HT-29 (cell line): ENCODE measurements around the gene PRELID1. TPM values are rescaled to one million over a fixed set of nuclear protein-coding genes. Genes with fewer than 3 reads are reported as not detected.
A peak's percentile ranks its signal among the peaks of the same experiment; 100 is the strongest.
"Not testable (repeated sequence)": the region's sequence is repeated elsewhere in the genome, so short reads cannot be mapped to it uniquely, and the experiment has no call there.

ENCODE experiments used
- DNase-seq: peaks from one replicate; pipeline ENCODE4 v3.0.0-alpha.2; 2015; ENCODE audit warnings: low spot score
- total RNA-seq: library from RNA; depleted of rRNA; stranded (reverse); fragments of >200 nt; shearing (Covaris generic); gene quantifications from 2 replicates; pipeline ENCODE4 v1.2.3, GENCODE V29; 2014

The PRELID1 gene
- total RNA-seq, 1 experiment from 2014 or later, result 556 TPM

DNA sequence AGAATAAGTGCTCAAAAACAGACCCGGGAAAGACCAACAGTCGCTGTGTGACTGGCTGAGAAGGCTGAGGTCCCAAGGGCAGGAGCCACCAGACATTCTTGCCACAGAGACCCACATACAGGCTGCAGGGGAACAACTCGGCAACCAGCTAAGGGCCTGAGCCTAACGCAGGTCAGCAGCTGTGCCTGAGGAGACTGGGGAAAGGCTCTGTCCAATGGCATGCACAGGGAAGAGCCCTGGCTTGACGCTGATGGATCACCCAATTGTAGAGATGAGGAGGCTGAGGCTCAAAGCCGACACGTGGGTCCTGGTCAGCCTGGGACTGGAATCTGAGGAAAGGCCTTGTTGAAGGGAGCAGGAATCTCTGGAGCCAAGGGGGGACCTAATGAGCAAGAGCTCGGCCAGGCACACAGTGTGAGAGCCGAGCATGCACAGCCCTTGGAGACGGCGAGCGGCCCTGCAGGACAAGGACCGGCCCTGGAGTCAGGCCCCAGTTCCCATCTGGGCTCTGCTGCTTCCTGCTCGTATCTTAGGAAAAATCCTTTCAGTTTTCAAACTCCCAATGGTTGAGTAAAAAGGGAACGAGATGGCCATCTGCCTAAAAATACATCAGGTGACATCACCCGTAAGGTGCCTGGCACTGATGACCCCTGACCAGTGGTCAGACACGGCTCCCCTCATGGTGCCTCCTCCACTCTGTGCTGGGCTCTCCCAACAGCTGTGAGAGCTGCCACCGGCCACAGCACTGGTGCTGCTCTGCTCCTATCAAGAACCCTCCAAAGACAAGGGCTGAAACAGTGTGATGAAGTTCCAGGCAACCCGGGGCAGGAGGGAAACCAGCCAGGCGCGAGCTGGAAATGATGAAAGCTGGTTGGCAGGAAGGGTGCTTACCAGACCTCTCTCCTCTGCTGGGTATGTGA, 31.4 kb downstream of the PRELID1 start:
- DNase-seq, result no peak

DNA sequence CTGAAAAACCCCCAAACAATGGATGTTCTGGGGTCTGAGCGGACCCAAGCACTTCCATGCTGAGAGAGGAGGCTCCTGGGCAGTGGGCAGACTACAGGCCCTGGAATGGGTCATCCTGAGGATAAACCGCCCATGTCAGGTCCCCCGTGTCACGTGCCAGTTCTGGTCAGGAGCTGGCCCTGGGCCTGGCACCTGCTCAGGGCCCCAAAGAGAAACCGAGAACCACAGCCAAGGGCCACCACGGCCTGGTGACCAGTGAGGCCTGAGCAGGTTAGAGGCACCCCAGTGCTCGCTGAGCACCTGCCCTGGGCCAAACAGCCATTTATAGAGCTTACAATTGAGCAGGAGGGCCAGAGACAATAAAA, 32.1 kb downstream of the PRELID1 start:
- no peak for DNase-seq

- peak; percentile 69 for DNase-seq
These were observed 32.5 kb downstream of the PRELID1 start for GRCh38 chr5:177336112-177336511.

- no peak for DNase-seq
These were observed 33.2 kb downstream of the PRELID1 start for GRCh38 chr5:177336603-177337494.

GRCh38 chr5:177338251-177339106, 34.9 kb downstream of the PRELID1 start:
- no peak for DNase-seq

GRCh38 chr5:177339107-177339638, 35.6 kb downstream of the PRELID1 start:
- DNase-seq, result no peak

DNA sequence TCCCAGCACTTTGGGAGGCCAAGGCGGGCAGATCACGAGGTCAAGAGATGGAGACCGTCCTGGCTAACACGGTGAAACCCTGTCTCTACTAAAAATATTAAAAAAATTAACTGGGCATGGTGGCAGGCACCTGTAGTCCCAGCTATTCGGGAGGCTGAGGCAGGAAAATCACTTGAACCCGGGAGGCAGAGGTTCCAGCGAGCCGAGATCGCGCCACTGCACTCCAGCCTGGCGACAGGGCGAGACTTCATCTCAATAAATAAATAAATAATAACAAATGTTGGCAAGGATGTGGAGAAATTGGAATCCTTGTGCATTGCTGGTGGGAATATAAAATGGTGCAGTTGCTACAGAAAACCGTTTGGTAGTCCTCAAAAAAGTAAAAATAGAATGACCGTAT, 39.4 kb downstream of the PRELID1 start:
- DNase-seq, result not testable (repeated sequence)

DNA sequence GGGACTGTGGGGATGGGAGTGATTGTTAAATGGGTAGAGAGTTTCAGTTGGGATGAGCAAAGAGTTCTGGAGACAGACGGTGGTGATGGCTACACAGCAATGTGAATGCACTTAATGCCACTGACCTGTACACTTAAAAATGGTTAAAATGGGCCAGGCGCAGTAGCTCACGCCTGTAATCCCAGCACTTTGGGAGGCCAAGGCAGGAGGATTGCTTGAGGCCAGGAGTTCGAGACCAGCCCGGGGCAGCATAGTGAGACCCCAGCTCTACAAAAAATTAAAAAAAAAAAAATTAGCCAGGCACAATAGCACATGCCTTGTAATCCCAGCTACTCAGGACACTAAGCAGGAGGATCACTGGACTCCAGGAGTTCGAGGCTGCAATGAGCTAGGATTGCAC, 40.2 kb downstream of the PRELID1 start:
- DNase-seq, result no peak

DNA sequence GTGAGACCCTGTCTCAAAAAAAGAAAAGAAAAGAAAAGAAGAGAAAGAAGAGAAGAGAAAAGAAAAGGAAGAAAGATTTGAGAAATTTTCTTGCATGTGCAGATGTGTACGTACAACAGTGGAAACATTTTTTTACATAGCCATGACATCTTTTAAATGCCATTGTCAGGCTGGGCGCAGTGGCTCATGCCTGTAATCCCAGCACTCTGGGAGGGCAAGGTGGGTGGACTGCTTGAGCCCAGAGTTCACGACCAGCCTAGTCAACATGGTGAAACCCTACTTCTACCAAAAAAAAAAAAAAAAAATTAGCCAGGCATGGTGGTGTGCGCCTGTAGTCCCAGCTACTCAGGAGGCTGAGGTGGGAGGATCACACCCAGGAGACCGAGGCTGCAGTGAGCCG, 41.3 kb downstream of the PRELID1 start:
- no peak for DNase-seq

GRCh38 chr5:177346820-177347219, 43.2 kb downstream of the PRELID1 start:
- no peak for DNase-seq

DNA sequence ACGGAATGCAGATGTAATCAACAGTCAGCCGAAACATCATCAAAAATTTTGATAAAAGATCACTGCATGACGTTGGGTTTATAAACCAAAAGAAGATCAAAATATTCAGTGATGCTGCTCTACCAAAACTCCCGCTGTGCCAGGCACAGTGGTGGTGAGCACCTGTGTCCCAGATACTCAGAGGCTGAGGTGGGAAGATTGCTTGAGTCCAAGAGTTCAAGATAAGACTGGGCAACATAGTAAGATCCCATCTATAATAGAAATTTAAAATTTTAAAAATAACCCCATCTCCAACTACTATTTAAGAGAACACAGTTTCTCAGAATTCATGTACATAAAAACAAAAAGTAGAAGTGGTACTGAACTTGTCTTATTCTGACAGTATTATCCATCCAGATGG, 44.1 kb downstream of the PRELID1 start:
- DNase-seq, result no peak

DNA sequence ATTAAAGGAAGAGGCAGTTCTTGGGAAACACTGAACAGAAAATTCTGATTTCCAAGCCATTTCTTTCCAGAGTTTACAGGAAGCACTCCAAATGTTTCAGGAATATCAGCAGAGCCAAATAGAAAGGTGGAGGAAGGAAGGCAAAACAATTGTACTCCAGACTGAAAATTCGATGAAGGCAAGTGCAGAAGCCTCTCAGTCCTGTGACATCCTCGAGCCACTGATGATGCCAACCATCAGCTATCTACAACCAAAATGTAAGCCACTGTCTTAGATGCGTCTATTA, 45.7 kb downstream of the PRELID1 start:
- DNase-seq, result no peak

DNA sequence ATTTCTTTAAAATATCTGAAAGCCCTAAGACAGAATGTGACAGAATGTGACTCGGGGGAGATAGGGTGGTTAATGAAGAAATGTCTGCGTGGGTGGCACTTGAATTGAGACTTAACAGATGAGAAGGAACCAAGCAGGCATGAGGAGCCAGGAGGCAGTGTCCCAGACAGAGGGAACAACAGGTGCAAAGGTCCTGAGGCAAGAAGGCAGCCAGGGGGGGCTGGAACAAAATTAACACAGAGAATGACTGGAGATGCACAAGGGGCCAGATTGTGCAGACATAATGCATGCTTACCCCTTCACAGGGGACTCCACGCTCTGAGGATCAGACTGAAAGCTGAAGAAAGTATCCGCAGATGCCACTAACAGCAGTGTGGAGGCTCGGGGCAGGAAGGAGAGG, 46.2 kb downstream of the PRELID1 start:
- no peak for DNase-seq

DNA sequence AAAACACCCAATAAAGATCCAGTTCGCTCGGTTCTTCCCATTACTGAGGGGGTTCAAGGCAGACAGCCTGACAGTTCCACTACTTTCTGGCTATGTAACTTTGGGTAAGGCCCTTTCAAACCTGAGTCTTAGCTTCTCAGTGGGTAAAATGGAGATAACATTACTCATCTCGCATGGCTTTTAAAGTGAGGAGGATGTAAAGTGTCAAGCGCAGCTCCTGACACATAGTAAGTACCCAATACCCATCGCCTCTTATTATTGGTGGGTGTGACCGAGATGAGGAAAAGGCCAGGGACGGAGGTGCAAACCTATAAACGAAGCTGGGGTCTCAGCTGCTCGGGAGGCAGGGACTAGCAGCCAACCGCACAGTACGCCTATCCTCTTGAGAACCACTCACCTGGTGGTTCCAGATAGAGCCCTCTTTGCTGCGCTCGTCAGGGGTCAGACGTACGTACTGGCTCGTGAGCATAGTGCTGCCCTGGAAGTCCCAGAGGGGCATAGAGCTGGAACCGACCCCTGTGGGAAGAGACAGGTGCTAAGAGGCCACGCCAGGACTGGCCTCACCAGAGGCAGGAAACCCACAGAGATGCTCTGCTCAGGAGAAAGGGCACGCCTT, 47.3 kb downstream of the PRELID1 start:
- DNase-seq, result no peak

DNA sequence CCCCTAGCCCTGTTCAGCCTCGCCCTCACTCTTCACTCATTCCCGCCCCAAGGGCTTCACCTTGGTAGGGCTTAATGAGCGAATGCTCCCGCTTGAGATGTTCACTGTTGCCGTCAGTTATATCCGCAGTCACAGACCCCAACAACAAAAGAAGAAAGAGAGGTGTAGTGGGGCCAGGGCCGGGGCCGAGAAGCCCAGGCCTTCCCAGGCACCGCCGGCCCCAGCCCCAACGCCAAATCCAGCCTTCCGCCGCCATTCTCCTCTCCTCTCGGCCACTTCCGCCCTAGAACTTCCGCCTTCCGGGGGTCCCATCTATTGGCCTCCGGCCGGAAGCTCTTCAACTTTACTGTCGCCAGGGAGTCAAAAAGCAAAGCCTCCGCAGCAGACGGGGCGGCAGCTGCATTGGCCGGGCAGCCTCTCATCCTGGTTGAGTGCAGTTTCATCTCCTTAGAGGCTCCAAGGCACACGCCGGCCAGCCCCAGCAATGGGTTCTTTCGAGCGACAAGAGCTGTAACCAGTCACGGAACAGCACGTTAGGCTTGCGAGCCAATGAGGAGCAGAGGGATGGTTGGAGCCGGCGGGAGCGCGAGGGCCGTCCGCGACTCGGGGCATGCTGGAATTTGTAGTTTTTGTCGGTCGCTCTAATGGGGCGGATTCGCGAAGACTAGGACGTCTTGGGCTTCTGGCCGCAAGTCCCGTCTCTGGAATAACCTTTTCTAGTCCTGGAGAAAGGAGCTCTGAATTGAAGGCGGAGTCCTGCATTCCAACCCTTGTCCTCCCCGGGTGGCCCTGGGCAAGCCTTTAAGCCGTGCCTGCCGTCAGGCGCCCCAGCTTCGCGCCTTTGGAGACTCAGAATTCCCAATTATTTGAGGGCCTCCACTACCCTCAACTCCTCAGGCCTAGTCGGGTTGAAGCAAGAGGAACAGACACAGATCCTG, 48.1 kb downstream of the PRELID1 start, which contains the start of gene LMAN2:
TSS of gene LMAN2 (minus strand) at position 277 of the 938 bp plus-strand sequence. CDS start at position 256, 21 bp downstream.
- DNase-seq, result peak; percentile 93

DNA sequence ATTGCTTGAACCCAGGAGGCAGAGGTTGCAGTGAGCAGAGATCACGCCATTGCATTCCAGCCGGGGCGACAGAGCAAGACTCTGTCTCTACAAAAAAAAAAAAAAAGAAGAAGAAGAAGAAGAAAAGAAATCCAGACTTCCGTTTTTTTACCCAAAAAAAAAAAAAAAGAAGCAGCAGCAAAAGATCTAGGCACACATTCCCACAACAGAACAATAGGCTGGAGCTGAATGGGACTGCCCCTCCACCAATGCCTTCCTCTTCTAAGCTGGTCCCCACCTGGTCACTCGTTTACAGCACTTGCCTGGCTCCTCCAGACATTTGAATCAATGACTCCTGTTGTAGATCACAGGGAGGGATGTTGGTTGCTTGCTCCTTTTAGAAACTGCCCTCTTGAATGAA, 49.5 kb downstream of the PRELID1 start:
- no peak for DNase-seq

DNA sequence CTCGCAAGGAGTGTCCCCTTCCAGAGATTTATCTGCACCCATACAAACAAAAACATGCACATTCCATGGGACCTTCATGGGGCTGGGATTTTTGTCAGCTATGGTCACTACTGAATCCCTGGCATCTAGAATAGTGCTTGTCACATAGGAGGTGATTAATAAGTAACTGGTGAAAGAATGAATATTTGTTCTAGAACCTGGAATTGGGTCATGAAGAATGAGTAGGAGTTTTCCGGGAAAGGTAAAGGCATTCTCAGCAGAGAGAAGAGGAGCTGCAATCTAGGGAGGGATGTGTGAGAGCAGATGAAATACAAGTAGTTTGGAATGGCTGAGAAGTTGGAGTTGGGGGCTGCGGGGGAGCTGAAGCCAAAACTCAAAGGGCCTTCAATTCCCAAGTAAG, 50.7 kb downstream of the PRELID1 start:
- no peak for DNase-seq

DNA sequence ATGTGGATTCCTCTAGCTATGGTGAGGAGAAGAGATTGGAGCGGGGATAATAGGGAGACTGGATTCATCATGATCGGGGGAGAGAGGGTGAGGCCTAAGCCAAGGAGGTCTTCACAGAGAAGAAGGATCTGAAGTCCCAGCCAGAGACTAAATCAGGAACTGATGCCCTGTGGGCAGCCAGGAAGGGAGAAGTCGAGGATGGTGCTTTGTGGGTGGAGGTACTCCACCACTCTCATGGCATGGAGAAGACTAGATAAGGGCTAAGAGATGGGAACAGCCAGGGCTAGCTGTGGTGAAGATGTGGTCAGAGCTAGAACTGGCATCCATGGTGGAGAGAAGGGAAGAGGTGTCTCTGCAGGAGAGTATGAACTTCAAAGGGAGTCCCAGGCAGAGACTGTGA, 51.1 kb downstream of the PRELID1 start:
- DNase-seq, result no peak

DNA sequence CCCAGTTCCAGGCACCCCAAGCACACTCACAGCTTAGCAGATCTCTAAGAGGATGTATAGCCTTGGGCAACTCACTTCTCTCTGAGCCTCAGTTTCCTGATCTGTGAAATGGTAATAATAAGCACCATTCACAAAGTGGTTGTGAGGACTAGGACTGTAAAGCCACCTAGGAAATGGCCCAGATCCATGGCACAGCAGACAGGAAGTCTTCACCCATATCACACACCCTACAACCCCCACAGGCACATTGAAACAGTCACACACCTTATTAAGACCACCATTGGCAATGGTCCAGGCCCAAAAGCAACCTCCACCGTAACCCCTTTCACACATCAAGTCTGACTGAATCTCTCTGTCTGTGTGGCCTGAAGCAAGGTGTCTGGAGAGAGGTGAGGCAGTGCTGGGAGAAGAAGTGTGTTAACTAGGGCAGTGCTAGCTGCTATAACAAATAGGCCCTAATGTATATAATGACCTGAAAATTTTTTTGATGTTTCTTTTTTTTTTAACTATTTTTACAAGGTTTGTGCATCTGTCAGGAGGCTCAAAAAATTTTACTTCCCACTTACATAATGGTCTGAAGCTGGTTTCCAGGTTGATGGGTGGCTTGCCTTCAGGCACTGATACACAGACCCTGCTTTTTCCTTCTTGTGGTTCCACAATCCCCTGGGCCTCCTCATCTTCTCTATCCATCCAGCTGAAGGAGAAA, 51.7 kb downstream of the PRELID1 start:
- no peak for DNase-seq
